ENCODE data around the gene N4BP2. TPM values are rescaled to one million over a fixed set of nuclear protein-coding genes. Genes with fewer than 3 reads are reported as not detected.

N4BP2 gene
- total RNA-seq, 1 experiment from 2014 or later, result 3.9 TPM

- Histone ChIP-seq H3K27me3 (ENCODE audit: low read length) (no peaks in the 10 kb centered on the region), H3K4me2 (ENCODE audit: low read length) (no peak overlapping the region), H3K4me3 (ENCODE audit: low read length) (no peak overlapping the region), H3K9me2 (replicated peaks; ENCODE audit: low read length) (no peaks in the 10 kb centered on the region), H3F3A (ENCODE audit: low read length, unreplicated experiment) (no peaks in the 10 kb centered on the region), H4K20me1 (ENCODE audit: low read length) (no peaks in the 10 kb centered on the region), H2AFZ (ENCODE audit: low read length) (no peak overlapping the region), H3K27ac (ENCODE audit: low read length) (no peak overlapping the region), H3K79me2 (ENCODE audit: low read length) (no peaks in the 10 kb centered on the region), H3K4me1 (ENCODE audit: insufficient read depth, low read length) (peaks cover 14% of the 10 kb centered on the region), H3K9ac (ENCODE audit: low read length) (no peak overlapping the region), H3K9me3 (ENCODE audit: low read length) (no peaks in the 10 kb centered on the region), H3K36me3 (ENCODE audit: low read depth, low read length) (no peaks in the 10 kb centered on the region)
- intact Hi-C loops (cut with micrococcal nuclease), result no loop called here
- TF ChIP-seq, protein P1, sequence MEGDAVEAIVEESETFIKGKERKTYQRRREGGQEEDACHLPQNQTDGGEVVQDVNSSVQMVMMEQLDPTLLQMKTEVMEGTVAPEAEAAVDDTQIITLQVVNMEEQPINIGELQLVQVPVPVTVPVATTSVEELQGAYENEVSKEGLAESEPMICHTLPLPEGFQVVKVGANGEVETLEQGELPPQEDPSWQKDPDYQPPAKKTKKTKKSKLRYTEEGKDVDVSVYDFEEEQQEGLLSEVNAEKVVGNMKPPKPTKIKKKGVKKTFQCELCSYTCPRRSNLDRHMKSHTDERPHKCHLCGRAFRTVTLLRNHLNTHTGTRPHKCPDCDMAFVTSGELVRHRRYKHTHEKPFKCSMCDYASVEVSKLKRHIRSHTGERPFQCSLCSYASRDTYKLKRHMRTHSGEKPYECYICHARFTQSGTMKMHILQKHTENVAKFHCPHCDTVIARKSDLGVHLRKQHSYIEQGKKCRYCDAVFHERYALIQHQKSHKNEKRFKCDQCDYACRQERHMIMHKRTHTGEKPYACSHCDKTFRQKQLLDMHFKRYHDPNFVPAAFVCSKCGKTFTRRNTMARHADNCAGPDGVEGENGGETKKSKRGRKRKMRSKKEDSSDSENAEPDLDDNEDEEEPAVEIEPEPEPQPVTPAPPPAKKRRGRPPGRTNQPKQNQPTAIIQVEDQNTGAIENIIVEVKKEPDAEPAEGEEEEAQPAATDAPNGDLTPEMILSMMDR (conservative IDR thresholded peaks at IDR 0.05; ENCODE audit: low read depth, low read length), result no peak
- TF ChIP-seq EZH2 (IDR thresholded peaks at IDR 0.05; ENCODE audit: low read length, unreplicated experiment) (no peak), EZH2phosphoT487 (IDR thresholded peaks at IDR 0.05; ENCODE audit: borderline replicate concordance, low read length) (no peak)
- BruUV-seq (replicated peaks), result no TSS peak
- ATAC-seq, result no peak
- ChIA-PET POLR2A (ENCODE audit: unreplicated experiment) (no interaction called here), CTCF (no interaction called here)
- no peak for DNase-seq
Measured at GRCh38 chr4:40202474-40202873, 145.8 kb downstream of the N4BP2 start.

GRCh38 chr4:40204507-40205258 is 148.0 kb downstream of the N4BP2 start:
- intact Hi-C loops (cut with micrococcal nuclease), result no loop called here
- peaks cover 14% of the 10 kb centered on the region for H3K4me1 ChIP-seq (ENCODE audit: insufficient read depth, low read length)
- no TSS peak for BruUV-seq (replicated peaks)
- H3K9ac ChIP-seq (ENCODE audit: low read length), result no peak overlapping the region
- POLR2A ChIA-PET (ENCODE audit: unreplicated experiment), result no interaction called here
- CTCF ChIA-PET, result no interaction called here
- DNase-seq, result no peak
- H3K9me2 ChIP-seq (replicated peaks; ENCODE audit: low read length), result no peaks in the 10 kb centered on the region
- no peak overlapping the region for H3K4me3 ChIP-seq (ENCODE audit: low read length)
- no peaks in the 10 kb centered on the region for H4K20me1 ChIP-seq (ENCODE audit: low read length)
- no peaks in the 10 kb centered on the region for H3F3A ChIP-seq (ENCODE audit: low read length, unreplicated experiment)
- no peak overlapping the region for H3K27ac ChIP-seq (ENCODE audit: low read length)
- H3K27me3 ChIP-seq (ENCODE audit: low read length), result no peaks in the 10 kb centered on the region
- H2AFZ ChIP-seq (ENCODE audit: low read length), result no peak overlapping the region
- ATAC-seq, result no peak
- H3K79me2 ChIP-seq (ENCODE audit: low read length), result no peaks in the 10 kb centered on the region
- no peak overlapping the region for H3K4me2 ChIP-seq (ENCODE audit: low read length)
- TF ChIP-seq, protein P1 (conservative IDR thresholded peaks at IDR 0.05; ENCODE audit: low read depth, low read length), result no peak
- TF ChIP-seq EZH2phosphoT487 (IDR thresholded peaks at IDR 0.05; ENCODE audit: borderline replicate concordance, low read length) (no peak), EZH2 (IDR thresholded peaks at IDR 0.05; ENCODE audit: low read length, unreplicated experiment) (no peak)
- no peaks in the 10 kb centered on the region for H3K36me3 ChIP-seq (ENCODE audit: low read depth, low read length)
- H3K9me3 ChIP-seq (ENCODE audit: low read length), result no peaks in the 10 kb centered on the region

All from PC-3 (cell line).